Spleen (tissue), 7 donors: Measurements from ENCODE around the gene VSIG10L.

Experiments used
- CTCF ChIP-seq, 11 experiments: fragments of 200-600 bp in 7 of 11; fragments of 450-650 bp in 4 of 11; sonication (generic) in 4 of 11; IDR thresholded peaks in 8 of 11; conservative IDR thresholded peaks in 3 of 11; 1 replicate in 7 of 11; 2 replicates in 4 of 11; pipeline versions ENCODE4 v1.4.0 to v1.8.0; 2016 to 2021; ENCODE audit warnings: antibody characterized with exemption in 11 of 11, inconsistent platforms in 4 of 11, mild to moderate bottlenecking in 1 of 11
- POLR2A ChIP-seq, 3 donors: fragments of 450-650 bp; IDR thresholded peaks; one replicate each; pipeline ENCODE4 v1.5.1; 2017; ENCODE audit warnings: antibody characterized with exemption in 3 of 3, mild to moderate bottlenecking in 1 of 3
- POLR2AphosphoS5 ChIP-seq, 3 donors: sonication (generic); formaldehyde crosslinking; IDR thresholded peaks; one replicate each; pipeline ENCODE4 v1.5.1; 2017; ENCODE audit warnings: antibody characterized with exemption in 3 of 3
- donor health status: DM: no; HTN: no; CAD: no; lungs with moderate emphysema.
- donor health status: DM: no; HTN: no; CAD: no.
- donor health status: DM: no; HTN: no; CAD: no.

- TF ChIP-seq CTCF (IDR thresholded peaks at IDR 0.05 in 8 of 11, conservative IDR thresholded peaks at IDR 0.05 in 3 of 11), result no peak
- peak in 1 of 3 donors; percentile 87 for TF ChIP-seq POLR2AphosphoS5 (IDR thresholded peaks at IDR 0.05)
- no peak for TF ChIP-seq POLR2A (IDR thresholded peaks at IDR 0.05)
These were observed 24.0 kb upstream of the VSIG10L start, which contains the start of gene ETFB for GRCh38 chr19:51365965-51366388.
